HEK293 (cell line): ENCODE results near the gene CHST8.

ENCODE experiments used
- ZNF174 ChIP-seq: fragments of 450-650 bp; formaldehyde crosslinking; IDR thresholded peaks from 2 replicates; pipeline ENCODE4 v1.5.0; 2017; ENCODE audit warnings: missing biosample characterization, mild to moderate bottlenecking, missing genetic modification characterization
- ZNF274 ChIP-seq, 2 experiments: fragments of 200-500 bp in 1 of 2; fragments of 450-650 bp in 1 of 2; sonication (Bioruptor generic) in 1 of 2; formaldehyde crosslinking in 1 of 2; IDR thresholded peaks; 2 replicates each; pipeline versions ENCODE4 v1.5.1 to v1.6.1; 2014 to 2016; ENCODE audit warnings: borderline replicate concordance in 1 of 2, inconsistent platforms in 1 of 2, low read length in 1 of 2, missing biosample characterization in 1 of 2, missing genetic modification characterization in 1 of 2
- TF ChIP-seq, protein P1 (sequence below): fragments of 450-650 bp; formaldehyde crosslinking; IDR thresholded peaks from 2 replicates; pipeline ENCODE4 v1.5.1; 2016; ENCODE audit warnings: missing biosample characterization, missing genetic modification characterization
- TF ChIP-seq, protein P2 (sequence below): fragments of 450-650 bp; formaldehyde crosslinking; IDR thresholded peaks from 2 replicates; pipeline ENCODE4 v1.5.1; 2016; ENCODE audit warnings: missing biosample characterization, missing genetic modification characterization, low read depth

DNA sequence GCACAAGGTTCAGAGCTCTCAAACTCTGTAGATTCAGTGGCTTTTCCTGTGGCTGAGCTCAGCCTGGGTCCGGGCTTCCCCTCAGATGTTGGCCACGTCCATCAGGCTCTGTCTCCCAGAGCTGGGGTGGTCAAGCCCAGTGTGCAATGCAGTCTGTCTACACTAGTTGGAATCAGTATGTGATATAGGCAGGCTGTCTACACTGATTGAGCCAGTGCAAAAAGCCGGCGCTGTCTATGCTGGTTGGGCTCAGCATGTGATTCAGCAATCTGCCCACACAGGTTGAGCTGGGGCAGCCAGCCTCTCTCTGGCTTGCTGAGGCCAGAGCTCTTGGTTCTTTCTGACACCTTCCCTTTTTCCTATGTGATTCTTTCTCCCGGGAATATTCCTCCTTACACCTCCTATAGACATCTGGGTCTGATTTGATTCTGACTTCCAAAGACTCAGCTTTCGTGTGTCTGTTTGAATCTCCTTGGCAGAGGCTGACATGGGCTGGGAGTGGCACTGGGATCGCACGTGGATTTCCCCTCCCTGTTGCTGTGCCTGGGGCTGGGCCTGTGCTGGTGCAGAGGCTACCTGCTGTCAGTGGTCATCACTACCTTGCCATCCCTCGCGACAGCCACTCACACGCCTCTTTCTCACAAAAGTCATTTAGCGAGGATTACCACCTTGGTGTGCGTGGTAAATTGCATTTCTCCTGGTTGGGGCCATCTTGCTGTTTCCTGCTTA is 9.3 kb downstream of the CHST8 start:
- TF ChIP-seq, protein P1, sequence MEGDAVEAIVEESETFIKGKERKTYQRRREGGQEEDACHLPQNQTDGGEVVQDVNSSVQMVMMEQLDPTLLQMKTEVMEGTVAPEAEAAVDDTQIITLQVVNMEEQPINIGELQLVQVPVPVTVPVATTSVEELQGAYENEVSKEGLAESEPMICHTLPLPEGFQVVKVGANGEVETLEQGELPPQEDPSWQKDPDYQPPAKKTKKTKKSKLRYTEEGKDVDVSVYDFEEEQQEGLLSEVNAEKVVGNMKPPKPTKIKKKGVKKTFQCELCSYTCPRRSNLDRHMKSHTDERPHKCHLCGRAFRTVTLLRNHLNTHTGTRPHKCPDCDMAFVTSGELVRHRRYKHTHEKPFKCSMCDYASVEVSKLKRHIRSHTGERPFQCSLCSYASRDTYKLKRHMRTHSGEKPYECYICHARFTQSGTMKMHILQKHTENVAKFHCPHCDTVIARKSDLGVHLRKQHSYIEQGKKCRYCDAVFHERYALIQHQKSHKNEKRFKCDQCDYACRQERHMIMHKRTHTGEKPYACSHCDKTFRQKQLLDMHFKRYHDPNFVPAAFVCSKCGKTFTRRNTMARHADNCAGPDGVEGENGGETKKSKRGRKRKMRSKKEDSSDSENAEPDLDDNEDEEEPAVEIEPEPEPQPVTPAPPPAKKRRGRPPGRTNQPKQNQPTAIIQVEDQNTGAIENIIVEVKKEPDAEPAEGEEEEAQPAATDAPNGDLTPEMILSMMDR (tag by site-specific recombination), result no peak
- no peak for TF ChIP-seq ZNF274 (IDR thresholded peaks at IDR 0.05; ENCODE audit: low read length)
- no peak for TF ChIP-seq ZNF274 (tag by site-specific recombination; IDR thresholded peaks at IDR 0.05; ENCODE audit: borderline replicate concordance)
- TF ChIP-seq, protein P2, sequence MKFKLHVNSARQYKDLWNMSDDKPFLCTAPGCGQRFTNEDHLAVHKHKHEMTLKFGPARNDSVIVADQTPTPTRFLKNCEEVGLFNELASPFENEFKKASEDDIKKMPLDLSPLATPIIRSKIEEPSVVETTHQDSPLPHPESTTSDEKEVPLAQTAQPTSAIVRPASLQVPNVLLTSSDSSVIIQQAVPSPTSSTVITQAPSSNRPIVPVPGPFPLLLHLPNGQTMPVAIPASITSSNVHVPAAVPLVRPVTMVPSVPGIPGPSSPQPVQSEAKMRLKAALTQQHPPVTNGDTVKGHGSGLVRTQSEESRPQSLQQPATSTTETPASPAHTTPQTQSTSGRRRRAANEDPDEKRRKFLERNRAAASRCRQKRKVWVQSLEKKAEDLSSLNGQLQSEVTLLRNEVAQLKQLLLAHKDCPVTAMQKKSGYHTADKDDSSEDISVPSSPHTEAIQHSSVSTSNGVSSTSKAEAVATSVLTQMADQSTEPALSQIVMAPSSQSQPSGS (tag by site-specific recombination), result no peak
- no peak for TF ChIP-seq ZNF174 (tag by site-specific recombination)
